GM06990 (cell line): ENCODE measurements around the gene PRMT7.

Experiments
- DNase-seq: peaks from one replicate; pipeline ENCODE4 v3.0.0-alpha.2; 2011; ENCODE audit not compliant: insufficient read length; ENCODE audit errors: extremely low read depth
- H3K27me3 ChIP-seq: replicated peaks from 2 replicates; pipeline ENCODE4 v1.6.0; 2011; ENCODE audit warnings: low read length; ENCODE audit not compliant: control insufficient read depth, insufficient read depth
- H3K36me3 ChIP-seq: 2 replicates; pipeline ENCODE4 v1.5.1; 2011; ENCODE audit warnings: low read length; ENCODE audit not compliant: control insufficient read depth, insufficient read depth
- H3K4me3 ChIP-seq: replicated peaks from 2 replicates; pipeline ENCODE4 v1.5.1; 2011; ENCODE audit warnings: low read depth, mild to moderate bottlenecking, control low read depth, low read length
- TF ChIP-seq, protein P1 (sequence below): IDR thresholded peaks from 2 replicates; pipeline ENCODE4 v1.5.1; 2011; ENCODE audit warnings: low read length, control low read depth, mild to moderate bottlenecking, inconsistent platforms; ENCODE audit not compliant: insufficient read depth, poor library complexity, severe bottlenecking

The PRMT7 gene

DNA sequence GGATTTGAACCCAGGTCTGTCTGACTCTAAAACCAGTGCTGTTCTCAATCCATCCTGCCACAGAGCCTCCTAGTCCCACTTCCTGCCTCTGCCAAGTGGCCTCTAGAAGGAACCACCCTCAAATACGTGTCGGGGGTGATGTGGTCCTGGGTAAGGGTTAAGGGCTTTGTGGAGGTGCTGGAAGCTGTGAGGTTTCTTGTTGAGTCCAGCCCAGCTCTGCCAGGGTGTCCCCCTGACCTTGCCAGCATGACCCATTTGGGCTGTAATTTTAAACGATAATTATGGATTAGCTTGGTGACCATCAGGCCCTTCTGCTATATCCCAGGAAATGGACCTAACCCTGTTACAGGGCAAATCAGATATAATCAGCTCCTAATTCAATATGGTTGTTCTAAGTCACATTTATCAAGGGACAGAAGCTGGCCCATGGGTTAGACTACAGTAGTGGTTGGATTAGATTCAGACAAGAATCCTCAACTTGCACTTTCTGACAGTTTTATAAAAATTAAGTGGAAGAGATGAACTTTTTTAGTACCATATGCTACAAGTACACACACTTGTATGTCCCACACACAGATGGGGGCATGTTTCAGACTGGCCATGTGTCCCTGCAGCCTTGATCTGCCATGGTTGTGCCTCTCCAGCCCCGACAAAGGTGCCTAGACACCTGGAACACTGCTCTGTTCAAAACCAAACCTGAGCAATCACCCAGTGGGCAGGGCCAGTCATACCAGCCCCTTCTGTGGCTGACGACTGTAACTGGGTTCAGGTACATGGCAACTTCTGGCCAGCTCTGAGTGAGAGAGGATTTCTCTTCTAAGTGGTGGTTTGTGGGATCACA is 89.5 kb downstream of the PRMT7 start:
- DNase-seq: no peak

GRCh38 chr16:68400924-68401460 is 90.2 kb downstream of the PRMT7 start:
- DNase-seq: no peak
- no peak overlapping the region for H3K4me3 ChIP-seq
- no peaks in the 10 kb centered on the region for H3K27me3 ChIP-seq
- H3K36me3 ChIP-seq: no peaks in the 10 kb centered on the region
- TF ChIP-seq, protein P1, sequence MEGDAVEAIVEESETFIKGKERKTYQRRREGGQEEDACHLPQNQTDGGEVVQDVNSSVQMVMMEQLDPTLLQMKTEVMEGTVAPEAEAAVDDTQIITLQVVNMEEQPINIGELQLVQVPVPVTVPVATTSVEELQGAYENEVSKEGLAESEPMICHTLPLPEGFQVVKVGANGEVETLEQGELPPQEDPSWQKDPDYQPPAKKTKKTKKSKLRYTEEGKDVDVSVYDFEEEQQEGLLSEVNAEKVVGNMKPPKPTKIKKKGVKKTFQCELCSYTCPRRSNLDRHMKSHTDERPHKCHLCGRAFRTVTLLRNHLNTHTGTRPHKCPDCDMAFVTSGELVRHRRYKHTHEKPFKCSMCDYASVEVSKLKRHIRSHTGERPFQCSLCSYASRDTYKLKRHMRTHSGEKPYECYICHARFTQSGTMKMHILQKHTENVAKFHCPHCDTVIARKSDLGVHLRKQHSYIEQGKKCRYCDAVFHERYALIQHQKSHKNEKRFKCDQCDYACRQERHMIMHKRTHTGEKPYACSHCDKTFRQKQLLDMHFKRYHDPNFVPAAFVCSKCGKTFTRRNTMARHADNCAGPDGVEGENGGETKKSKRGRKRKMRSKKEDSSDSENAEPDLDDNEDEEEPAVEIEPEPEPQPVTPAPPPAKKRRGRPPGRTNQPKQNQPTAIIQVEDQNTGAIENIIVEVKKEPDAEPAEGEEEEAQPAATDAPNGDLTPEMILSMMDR: no peak

More for the DNA sequence above, 89.5 kb downstream of the PRMT7 start:
- Histone ChIP-seq H3K27me3 (no peaks in the 10 kb centered on the region), H3K36me3 (no peaks in the 10 kb centered on the region), H3K4me3 (no peak overlapping the region)
- TF ChIP-seq, protein P1: no peak

- Histone ChIP-seq H3K4me3 (no peak overlapping the region), H3K27me3 (no peaks in the 10 kb centered on the region), H3K36me3 (no peaks in the 10 kb centered on the region)
- TF ChIP-seq, protein P1: no peak
- no peak for DNase-seq
Observed at GRCh38 chr16:68401871-68402747, 91.3 kb downstream of the PRMT7 start.

- no peak for DNase-seq
- H3K36me3 ChIP-seq: no peaks in the 10 kb centered on the region
- H3K4me3 ChIP-seq: no peak overlapping the region
- TF ChIP-seq, protein P1: no peak
- no peaks in the 10 kb centered on the region for H3K27me3 ChIP-seq
Observed at GRCh38 chr16:68402748-68403040, 91.9 kb downstream of the PRMT7 start.

GRCh38 chr16:68403177-68403576 is 92.4 kb downstream of the PRMT7 start:
- TF ChIP-seq, protein P1: no peak
- no peaks in the 10 kb centered on the region for H3K36me3 ChIP-seq
- no peak for DNase-seq
- H3K4me3 ChIP-seq: no peak overlapping the region
- no peaks in the 10 kb centered on the region for H3K27me3 ChIP-seq
